Measurements from ENCODE around the gene ARGLU1. TPM values are rescaled to one million over a fixed set of nuclear protein-coding genes. Genes with fewer than 3 reads are reported as not detected.

ARGLU1 gene
- total RNA-seq, 1 experiment from 2014 or later, result 96.9 TPM

DNA sequence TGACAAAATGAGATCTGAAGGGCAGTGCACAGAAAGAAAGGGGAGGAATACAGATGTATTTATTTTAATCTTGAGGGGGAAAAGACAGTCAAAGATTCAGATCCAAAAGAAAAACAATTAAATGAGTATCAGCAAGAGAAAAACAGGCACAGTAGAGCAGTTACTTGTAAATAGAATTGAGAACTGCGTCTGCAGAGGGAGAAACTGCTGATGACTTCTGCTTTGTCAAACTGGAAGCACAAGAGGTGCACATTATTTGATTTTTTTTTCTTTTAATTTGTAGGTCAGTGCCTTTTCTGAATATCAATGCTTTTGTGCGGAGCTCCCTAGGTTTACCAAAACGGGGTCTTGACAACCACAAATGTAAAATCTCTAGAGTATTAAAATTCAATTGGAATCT is 69.8 kb downstream of the ARGLU1 start:
- Mint-ChIP-seq H3K27me3 (ENCODE audit: low read depth) (no peaks in the 10 kb centered on the region), H3K36me3 (ENCODE audit: insufficient read depth in 1 of 3, low read depth in 3 of 3) (peaks cover 9 to 16% (median 15%) of the 10 kb centered on the region in 3 experiments; a peak in 6 of 7 replicates), H3K9me3 (no peaks in the 10 kb centered on the region), H3K4me1 (peaks cover 38 to 41% of the 10 kb centered on the region in 2 experiments), H3K4me3 (no peak overlapping the region), H3K27ac (peak overlapping the region; percentile 25 to 61 (median 29); a peak in 6 of 7 replicates)
- Histone ChIP-seq H2BK5ac (ENCODE audit: insufficient read length, low read length) (no peak overlapping the region), H3T11ph (ENCODE audit: low read length) (no peak overlapping the region), H3K9me3 (ENCODE audit: control insufficient read depth, low read depth, low read length) (no peaks in the 10 kb centered on the region), H3K27ac (ENCODE audit: insufficient read length, low read depth, low read length) (no peak overlapping the region), H4K20me1 (ENCODE audit: control insufficient read depth, insufficient read depth, insufficient read length) (no peaks in the 10 kb centered on the region), H3K4ac (ENCODE audit: low read depth, low read length) (no peak overlapping the region), H3K23me2 (ENCODE audit: insufficient read length, low read depth, low read length, poor library complexity, severe bottlenecking) (no peaks in the 10 kb centered on the region), H3K56ac (ENCODE audit: insufficient read length, low read depth, low read length) (no peak overlapping the region), H3K79me1 (ENCODE audit: insufficient read depth, low read depth, low read length, poor library complexity, severe bottlenecking) (no peaks in the 10 kb centered on the region), H3K23ac (ENCODE audit: insufficient read length, low read depth, low read length) (no peak overlapping the region), H2BK15ac (ENCODE audit: low read depth, low read length) (no peak overlapping the region), H4K8ac (replicated peaks; ENCODE audit: insufficient read length, low read depth, low read length) (no peak overlapping the region), H3K14ac (ENCODE audit: insufficient read depth, low read length) (no peak overlapping the region), H3K27me3 (ENCODE audit: insufficient read depth, low read length) (no peaks in the 10 kb centered on the region), H3K4me2 (ENCODE audit: insufficient read depth, insufficient read length, low read length) (no peak overlapping the region), H3K4me1 (ENCODE audit: insufficient read depth, low read length) (peaks cover 3% of the 10 kb centered on the region; the same call in 1 of the 2 replicates), H3K18ac (ENCODE audit: insufficient read length, low read depth, low read length) (no peak overlapping the region), H3K79me2 (ENCODE audit: insufficient read depth, low read length) (peaks cover 3% of the 10 kb centered on the region; the same call in 1 of the 2 replicates), H4K91ac (ENCODE audit: insufficient read length, low read depth, low read length) (no peak overlapping the region), H2BK12ac (ENCODE audit: insufficient read length, low read depth, low read length) (no peak overlapping the region), H2AFZ (ENCODE audit: low read length) (no peak overlapping the region), H2AK5ac (ENCODE audit: insufficient read length, low read length) (no peak overlapping the region), H2BK120ac (ENCODE audit: low read depth, low read length, poor library complexity, severe bottlenecking) (no peak overlapping the region), H2BK20ac (ENCODE audit: low read depth, low read length, poor library complexity, severe bottlenecking) (no peak overlapping the region), H3K9ac (ENCODE audit: extremely low read depth, insufficient read length, low read length) (no peak overlapping the region), H4K5ac (ENCODE audit: insufficient read length, low read depth, low read length) (no peak overlapping the region)
- WGBS (ENCODE audit: extremely low coverage, insufficient read length, low lambda C conversion rate), result no CpG with 5 or more reads among the region's 3 CpGs
- no peak for DNase-seq
- TF ChIP-seq, protein P1, sequence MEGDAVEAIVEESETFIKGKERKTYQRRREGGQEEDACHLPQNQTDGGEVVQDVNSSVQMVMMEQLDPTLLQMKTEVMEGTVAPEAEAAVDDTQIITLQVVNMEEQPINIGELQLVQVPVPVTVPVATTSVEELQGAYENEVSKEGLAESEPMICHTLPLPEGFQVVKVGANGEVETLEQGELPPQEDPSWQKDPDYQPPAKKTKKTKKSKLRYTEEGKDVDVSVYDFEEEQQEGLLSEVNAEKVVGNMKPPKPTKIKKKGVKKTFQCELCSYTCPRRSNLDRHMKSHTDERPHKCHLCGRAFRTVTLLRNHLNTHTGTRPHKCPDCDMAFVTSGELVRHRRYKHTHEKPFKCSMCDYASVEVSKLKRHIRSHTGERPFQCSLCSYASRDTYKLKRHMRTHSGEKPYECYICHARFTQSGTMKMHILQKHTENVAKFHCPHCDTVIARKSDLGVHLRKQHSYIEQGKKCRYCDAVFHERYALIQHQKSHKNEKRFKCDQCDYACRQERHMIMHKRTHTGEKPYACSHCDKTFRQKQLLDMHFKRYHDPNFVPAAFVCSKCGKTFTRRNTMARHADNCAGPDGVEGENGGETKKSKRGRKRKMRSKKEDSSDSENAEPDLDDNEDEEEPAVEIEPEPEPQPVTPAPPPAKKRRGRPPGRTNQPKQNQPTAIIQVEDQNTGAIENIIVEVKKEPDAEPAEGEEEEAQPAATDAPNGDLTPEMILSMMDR (conservative IDR thresholded peaks at IDR 0.05), result no peak
